Fibroblast of skin of right quadriceps (primary cell): ENCODE results near the gene APP.

Source experiments
- DNase-seq: peaks from one replicate; pipeline ENCODE4 v3.0.0-alpha.2; 2013

Gene APP

DNA sequence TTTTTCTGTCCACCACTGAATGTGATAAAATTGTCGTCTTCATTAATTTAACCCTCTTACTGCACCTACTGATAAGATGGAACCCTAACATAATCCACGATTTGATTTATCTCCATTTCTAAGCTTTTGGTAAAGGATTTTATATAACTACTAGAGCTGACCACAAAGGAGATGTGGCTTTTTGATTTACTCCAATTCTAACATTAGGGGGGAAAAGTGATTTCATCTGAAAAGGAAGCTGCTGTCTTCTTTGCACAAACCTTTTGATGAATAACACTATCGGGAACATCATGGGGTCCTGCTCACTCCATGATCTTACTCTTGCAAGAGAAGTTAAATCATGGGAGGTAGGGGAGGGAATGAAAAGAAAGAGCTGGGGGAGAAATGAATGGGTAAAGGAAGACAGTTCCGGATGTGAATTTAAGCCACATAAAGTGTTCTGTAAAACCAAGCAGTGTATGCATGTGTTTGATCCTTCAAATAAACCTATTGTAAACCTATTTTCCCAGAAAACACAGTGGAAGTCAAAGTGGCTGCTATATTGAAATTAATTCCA, 274.0 kb downstream of the APP start:
- DNase-seq: peak; percentile 11

DNA sequence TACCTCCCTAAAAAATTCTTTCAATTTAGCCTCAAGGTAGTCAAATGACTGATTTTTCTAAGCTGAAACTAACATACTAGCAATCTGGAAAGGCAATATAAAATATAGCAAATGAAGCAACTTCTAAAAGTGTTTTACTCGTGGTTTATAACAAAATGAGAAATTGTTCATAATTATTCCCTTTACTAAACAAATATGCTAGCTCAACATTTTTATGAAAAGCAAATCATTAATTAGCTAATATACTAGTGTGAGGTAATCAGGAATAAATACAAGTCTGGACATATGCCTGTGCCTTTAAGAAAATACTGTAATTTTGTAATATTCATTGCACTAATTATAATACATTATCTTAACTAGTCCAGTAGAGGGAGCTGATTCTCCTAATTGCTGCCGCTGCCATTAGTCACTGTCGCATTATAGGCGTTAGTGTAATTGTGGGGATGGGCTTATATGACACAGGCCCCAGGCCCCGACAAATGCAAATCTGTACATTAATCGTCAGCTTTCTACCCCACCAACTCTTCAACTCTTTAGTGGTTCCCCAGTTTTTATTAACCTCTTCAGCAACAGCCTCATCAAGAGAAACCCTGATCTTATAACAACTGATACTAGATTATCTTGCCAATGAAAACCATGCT, 274.9 kb downstream of the APP start:
- DNase-seq: peak; percentile 39

DNA sequence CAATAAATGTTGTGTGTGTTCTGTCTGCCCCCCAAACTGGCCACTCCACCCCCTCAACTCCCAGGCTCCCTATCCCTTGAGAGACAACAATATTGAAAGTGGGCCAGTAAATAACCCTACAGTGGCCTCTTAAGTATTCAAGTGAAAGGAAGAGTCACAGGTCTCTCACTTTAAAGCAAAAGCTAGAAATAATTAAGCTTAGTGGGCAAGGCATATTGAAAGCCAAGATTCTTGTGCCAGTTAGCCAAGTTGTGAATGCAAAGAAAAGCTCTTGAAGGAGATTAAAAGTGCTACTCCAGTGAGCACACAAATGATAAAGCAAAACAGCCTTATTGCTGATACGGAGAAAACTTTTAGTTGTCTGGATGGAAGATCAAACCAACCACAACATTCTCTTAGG, 277.4 kb downstream of the APP start:
- DNase-seq: no peak

DNA sequence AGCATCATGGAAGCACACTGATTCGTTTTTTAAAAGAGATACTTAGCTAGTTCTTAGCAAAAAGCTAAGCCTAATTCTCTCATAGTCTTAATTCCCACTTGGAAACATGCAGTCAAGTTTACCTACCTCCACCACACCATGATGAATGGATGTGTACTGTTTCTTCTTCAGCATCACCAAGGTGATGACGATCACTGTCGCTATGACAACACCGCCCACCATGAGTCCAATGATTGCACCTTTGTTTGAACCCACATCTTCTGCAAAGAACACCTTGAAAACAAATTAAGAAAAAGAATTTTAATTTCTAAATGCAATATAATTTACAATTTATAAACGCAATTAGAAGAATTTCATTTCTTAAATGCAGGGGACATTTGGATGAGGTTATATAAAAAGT, 279.0 kb downstream of the APP start:
- no peak for DNase-seq

DNA sequence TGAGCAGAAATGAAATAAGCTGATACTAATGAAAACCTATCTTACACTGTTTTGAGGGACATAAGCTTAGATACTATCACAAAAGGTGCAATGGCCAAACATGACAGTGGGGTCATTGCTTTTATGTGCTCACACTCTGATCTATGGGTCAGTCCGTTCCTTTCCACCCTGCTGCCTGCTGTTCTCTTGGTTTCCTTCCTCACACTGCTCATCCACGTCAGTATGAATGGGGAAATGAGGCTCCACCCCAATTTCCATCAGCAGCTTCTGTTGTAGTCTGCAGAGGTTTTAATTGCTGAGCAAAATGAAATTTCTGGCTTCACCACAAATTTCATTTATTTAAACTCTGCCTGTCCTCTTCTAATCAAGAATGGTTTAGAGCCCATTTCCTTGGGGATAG, 280.6 kb downstream of the APP start:
- DNase-seq: no peak

DNA sequence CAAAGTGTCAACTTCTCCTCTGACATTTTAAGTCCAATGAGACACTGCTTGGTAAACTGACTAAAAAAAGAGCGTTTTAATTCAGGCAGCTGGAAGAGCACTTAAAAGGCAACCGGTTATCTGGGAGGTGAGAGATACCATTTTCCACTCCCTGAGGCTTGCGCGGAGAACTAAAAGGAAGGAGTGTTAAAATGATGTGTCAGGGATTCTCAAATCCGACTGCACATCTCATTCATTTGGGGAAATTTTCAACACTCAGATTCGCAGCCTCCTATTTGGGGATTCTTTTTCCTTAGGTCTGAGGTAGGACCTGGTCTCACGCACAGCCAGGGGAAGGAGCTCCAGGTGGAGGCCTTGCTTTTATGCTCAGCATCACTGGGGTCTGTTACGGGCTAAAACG, 281.9 kb downstream of the APP start:
- no peak for DNase-seq

DNA sequence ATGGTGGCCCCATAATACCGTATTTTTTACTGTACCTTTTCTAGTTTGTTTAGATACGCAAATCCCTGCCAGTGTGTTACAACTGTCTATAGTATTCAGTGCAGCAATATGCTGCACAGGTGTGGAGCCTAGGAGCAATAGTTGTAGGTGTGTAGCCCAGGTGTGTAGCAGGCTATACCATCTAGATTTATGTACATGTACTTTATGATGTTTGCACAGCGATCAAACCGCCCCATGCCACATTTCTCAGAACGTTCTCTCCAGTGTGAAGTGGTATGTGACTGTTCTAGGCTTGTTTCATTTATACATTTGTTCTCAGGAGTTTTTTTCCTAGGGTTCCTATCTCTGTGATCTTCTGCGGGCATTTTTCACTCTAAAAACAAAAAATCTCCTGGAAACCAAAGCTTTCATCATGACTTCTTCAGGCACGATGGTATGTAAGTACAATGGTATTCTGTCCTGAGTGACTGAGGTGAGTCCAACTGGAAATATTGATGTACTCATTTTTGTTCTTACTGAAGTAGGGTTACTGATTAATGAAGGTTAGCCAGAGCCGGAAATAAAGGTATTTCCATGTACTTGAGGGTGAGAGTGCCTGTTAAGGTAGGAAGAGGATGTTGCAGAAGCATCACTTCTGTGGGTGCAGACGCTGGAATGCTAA, 282.8 kb downstream of the APP start:
- no peak for DNase-seq

DNA sequence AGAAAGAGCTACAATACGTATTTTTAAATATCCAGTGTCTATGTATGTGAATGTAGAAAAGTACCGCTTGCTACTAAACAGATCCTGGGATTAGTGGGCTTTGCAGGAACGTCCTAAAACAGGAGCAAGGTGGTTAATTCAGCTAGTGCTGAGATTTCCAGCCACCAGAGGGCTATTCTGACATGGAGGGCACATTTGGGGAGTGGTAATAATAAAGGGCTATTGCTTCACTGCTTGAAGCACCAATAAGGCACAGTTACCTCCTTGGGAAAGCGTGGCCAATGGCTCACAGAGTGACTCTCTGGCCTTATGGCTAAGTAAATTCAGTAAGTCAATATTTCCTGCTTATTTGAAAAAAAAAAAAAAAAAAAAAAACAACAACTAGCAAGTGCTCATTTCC, 283.4 kb downstream of the APP start:
- DNase-seq: no peak

DNA sequence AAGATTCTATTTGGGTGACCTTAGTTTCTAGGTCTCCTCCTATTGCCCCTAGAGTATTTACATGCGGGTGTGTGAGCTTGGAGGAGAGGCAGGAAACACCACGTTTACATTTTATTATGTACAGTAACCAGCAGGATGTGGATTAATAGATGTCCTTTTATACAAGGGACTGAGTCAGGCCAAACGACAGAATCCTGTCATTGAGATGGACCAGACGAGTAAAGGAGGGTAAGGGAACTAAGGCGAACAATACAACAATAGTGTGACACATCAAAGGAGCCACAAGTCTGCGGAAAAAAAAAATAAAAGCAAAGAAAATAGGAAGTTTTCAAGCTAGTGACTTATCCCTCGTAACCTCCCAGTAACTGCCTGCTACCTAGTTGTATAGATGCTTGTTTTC, 284.7 kb downstream of the APP start:
- DNase-seq: no peak

DNA sequence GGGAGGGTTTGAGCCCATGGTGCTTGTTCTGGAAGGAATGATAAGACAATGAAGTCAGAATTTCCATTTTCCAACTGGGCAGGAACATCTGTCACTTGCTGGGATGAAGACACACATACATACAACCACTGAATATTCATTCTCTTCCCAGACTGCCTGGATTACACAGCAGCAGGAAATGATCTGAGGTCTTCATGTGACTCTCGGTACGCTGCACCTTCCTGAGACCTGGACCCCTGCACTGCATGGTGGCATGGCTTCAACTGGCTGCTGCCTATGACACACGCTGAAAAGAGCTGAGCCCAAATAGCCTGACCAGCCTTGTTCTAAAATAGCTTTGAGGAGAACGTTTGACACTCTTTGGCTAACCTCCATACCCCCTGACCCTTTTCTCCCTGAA, 285.2 kb downstream of the APP start:
- DNase-seq: no peak

DNA sequence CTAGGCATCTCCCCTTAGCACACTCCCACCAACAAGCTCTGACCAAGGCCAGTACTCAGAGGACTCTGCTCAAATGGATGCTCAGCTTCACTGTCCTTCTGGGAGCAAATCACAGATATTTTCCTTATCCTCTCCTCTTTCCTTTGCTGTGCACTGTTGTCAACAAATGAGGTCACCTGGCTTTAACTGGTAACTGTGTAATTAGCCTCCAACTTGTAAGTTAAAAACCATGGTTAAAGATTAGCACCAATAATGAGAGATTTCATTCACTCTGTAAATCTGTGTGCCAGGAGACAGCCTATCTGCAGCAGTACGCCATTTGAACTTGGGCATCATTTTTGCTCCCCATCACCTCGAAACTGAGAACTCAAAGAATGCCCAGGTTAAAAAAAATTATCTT, 286.3 kb downstream of the APP start:
- no peak for DNase-seq

DNA sequence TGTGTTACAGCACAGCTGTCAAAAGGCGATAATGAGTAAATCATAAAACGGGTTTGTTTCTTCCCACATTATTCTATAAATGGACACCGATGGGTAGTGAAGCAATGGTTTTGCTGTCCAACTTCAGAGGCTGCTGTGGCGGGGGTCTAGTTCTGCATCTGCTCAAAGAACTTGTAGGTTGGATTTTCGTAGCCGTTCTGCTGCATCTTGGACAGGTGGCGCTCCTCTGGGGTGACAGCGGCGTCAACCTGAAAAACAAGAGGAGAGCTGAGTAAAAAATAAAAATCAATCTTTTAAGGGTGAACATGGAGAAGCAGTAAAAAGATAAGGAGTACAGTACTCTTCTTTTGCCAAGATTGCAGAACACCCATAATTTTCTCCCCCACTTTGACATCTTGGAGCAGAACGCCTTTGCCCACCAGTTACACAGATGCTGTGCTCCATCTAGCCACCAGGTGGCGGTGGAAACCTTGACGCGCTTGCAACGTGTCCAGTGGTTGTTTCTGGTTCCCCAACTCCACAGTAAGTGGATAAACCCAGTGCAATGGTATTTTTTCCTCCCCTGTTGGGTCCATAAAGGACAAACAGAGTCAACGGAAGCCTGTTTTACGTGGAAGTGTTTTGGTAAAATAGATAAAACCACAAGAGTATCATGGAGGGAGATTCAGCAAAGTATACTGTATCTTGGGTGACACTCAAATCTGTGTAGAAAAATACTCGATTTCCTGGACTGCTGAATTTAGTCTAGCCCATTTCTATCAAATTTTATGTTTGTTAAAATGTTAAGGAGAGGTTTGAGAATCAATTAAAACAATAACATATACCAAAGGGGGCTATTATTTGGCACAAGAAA, 288.8 kb downstream of the APP start:
- DNase-seq: peak; percentile 56

DNA sequence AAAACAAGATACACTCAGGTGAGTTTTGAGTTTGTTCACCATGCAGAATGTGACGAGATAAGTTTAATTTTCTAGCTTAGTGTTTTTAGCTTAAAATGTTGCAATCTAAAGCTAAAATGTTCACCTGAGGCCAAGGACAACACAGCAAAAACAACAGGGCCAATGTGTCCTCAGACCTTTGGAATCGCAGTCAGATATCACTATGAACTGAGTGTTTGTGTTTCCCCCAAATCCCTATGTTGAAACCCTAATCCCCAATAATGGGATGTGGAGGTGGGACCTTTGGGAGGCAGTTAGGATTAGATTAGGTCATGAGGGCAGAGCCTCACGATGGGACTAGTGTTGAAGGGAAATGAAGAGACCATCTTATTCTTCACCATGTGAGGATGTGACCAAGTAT, 291.4 kb downstream of the APP start:
- no peak for DNase-seq

DNA sequence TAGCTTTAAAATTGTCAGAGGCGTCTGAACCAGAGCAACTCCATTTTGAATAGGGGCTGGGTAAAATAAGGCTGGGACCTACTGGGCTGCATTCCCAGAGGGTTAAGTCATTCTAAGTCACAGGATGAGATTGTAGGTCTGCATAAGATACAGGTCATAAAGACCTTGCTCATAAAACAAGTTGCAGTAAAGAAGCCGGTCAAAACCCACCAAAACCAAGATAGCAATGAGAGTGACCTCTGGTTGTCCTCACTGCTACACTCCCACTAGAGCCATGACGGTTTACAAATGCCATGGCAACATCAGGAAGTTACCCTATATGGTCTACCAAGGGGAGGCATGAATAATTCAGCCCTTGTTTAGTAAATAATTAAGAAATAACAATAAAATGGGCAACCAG, 292.2 kb downstream of the APP start:
- DNase-seq: no peak

DNA sequence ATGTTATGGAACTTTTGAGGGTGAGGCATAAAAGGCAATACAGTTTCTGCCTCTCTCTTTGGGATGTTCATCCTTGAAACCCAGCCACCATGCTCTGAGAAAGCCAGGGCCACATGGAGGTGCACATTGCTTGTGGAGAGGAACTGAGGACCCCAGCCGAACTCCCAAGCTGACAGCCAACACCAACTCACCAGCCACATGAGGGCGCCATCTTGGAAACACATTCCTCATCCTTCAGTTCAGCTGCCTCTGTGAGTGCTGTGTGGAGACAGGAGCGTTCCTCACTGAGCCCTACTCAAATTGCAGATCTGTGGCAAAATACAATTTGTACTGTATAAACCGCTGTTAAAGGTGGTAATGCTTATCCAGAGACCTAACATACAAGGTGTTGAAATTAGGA, 298.3 kb downstream of the APP start:
- no peak for DNase-seq

DNA sequence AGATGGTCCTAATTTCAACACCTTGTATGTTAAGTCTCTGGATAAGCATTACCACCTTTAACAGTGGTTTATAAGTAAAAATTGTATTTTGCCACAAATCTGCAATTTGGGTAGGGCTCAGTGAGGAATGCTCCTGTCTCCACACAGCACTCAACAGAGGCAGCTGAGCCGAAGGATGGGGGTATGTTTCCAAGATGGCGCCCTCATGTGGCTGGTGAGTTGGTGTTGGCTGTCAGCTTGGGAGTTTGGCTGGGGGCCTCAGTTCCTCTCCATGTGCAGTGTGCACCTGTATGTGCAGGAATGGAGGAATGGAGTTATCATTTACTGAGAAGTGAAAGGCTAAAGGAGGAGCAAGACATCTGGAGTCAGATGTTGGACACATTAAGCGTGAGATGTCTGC, 299.0 kb downstream of the APP start:
- DNase-seq: no peak

DNA sequence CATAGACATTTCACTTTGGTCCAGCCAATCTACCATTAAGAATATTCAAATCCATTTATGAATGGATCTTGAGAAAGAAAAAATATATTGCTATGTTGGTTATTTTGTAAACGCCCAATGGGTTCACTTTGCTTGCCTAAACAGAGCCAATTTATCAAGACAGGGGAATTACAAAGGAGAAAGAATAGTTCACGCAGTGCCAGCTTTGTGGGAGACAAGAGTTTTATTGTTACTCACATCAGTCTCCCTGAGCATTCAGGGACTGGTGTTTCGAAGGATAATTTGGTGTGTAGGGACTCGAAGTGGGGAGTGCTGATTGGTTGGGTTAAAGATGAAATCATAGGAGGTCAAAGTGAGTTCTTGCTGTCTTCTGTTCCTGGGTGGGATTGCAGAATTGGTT, 300.5 kb downstream of the APP start:
- DNase-seq: no peak

DNA sequence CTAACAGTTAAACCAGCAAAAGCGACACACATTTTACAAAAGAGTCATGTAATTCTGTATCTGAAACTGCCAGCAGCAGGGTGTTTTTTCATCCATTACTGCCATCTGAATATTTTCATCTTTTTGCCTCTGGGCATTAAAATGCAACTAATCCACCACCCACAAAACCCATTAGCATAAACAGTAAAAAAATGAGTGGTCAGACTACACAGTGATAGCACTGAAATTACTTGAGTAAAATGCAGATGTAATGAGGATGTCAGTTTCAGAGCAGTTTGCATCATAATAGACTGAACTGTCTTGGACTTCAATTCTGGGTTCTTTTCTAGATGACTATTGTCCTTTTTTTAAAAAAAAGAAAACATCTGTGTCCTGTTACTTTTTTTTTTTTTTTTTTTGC, 303.5 kb downstream of the APP start:
- DNase-seq: no peak

DNA sequence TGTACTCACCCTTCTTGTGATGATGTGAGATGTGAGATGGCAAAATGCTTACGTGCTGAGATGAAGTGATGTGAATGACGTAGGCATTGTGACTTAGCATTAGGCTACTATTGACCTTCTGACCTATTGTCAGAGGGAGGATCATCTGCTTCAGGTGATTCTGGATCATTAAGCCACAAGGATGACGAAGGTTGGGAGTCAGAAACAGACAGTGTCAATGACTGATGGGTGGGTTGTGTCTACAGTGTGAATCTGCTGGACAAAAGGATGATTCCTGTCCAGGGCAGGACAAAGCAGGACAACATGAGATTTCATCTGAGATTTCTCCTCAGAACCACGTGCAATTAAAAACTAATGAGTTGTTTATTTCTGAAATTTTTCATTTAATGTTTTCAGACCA, 306.8 kb downstream of the APP start:
- DNase-seq: no peak

DNA sequence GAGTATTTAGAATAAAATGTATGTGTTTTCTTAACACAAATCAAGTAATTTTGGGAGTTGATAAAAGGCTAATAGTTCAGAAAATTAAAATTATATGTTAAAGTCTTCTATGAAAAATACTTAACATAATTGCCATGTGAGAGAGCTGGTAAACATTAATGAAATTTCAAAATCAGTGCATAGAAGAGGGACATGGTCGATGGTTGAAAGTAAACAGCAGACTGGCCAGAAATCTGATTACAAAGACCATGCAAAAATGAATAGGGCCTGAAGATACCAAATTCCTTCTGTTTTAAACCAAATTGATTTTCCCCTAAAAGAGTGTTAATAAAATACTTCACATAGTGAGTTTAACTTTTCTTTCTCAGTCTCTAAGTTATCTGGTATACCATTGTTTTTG, 307.5 kb downstream of the APP start:
- DNase-seq: no peak

DNA sequence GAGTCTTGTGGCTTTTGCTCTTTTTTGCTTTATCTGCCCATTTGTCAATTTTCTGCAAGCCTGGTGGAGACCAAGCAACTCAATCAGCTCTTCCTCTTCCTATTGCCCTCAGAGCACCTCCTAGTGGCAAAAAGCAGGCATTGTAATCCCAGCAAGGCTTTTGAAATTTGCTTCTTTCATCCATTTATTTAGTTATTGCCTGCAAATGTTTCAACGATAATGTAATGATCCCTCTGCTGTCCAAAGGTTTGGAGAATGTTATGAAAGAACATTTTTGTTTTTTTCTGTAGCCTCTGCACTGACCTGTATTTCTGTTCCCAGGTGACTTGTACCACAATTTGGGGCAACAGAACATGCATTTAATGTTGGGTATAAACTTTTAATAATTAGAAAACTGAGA, 308.0 kb downstream of the APP start:
- DNase-seq: peak; percentile 28

DNA sequence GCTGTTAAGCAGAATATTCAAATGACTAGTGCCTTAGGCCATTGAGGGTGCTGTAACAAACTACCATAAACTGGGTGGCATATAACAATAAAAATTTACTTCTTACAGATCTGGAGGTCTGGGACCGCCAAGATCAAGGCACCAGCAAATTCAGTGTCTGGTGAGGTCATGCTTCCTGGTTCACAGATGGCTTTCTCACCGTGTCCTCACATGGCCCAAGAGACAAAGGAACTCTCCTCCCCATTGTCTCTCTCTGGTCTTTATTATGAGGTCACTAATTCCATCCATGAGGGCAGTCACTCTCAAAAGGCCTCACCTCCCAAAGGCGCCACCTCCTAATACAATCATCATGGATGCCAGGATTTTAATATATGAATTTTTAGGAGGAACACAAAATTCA, 308.5 kb downstream of the APP start:
- no peak for DNase-seq

DNA sequence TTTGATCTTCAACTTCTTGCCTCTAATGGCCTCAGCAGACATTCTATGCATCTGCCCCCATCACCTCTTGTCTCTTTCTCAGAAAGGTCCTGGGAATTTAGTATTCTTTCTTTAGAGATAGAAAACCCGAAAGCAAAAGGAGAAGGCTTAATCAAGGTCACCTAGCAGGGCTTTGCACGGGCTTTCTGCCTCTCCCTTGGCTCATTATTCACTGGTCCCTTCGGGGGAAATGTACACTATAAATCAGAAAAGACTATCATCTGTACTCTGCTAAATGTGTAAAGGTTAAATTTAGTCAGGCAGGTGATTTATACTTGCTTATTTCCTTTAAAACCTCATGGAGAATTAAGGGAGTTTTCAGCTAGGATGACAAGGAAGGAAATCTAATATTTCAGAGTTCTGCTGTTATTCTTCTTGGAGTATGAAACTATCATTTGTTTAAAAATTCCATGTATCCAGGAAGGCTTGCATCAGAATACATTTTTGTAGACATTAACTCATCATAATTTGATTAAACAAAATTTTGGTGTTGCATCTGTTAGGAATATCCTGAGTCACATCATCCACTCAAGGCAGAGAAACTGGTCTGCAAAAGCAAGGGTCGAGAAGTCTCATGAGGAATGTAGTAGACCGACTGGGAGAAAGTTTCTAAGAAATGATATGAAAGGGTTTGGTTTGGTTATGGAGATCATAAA, 311.2 kb downstream of the APP start:
- DNase-seq: peak; percentile 25
